GM12891 (cell line): Measurements from ENCODE around the gene FHL1.

Experiments used
- PAX5 ChIP-seq: IDR thresholded peaks from 2 replicates; pipeline ENCODE4 v1.6.1; 2011; ENCODE audit warnings: low read length, moderate library complexity, mild to moderate bottlenecking; ENCODE audit not compliant: insufficient read depth, severe bottlenecking
- POLR2A ChIP-seq: IDR thresholded peaks from 2 replicates; pipeline ENCODE4 v1.6.1; 2011; ENCODE audit warnings: low read depth, low read length, control low read depth
- POLR2AphosphoS5 ChIP-seq: IDR thresholded peaks from 2 replicates; pipeline ENCODE4 v1.6.1; 2011; ENCODE audit warnings: low read depth, low read length, control low read depth
- POU2F2 ChIP-seq: IDR thresholded peaks from 2 replicates; pipeline ENCODE4 v1.6.1; 2011; ENCODE audit warnings: low read depth, mild to moderate bottlenecking, control low read depth, low read length, moderate library complexity
- SPI1 ChIP-seq: IDR thresholded peaks from 2 replicates; pipeline ENCODE4 v1.6.1; 2011; ENCODE audit warnings: low read depth, low read length, control low read depth
- TAF1 ChIP-seq: IDR thresholded peaks from 2 replicates; pipeline ENCODE4 v1.6.1; 2011; ENCODE audit warnings: low read depth, low read length, control low read depth

GRCh38 chrX:136147315-136147901 is at the start of gene FHL1:
- no peak for TF ChIP-seq POLR2A
- TF ChIP-seq POLR2AphosphoS5: no peak
- no peak for TF ChIP-seq PAX5
- TF ChIP-seq SPI1: no peak
- no peak for TF ChIP-seq TAF1
- no peak for TF ChIP-seq POU2F2
